B cell (primary cell): ENCODE data around the gene SNCAIP. TPM values are rescaled to one million over a fixed set of nuclear protein-coding genes. Genes with fewer than 3 reads are reported as not detected.

Experiments
- ATAC-seq: fragments of 200-7000 bp; cut with Tn5 transposase; one replicate; pipeline ENCODE4 v1.10.0; 2021; ENCODE audit warnings: low read depth, mild to moderate bottlenecking, moderate number of reproducible peaks, moderate library complexity
- CTCF ChIA-PET: fragments of 350-600 bp; sonication (Branson Sonifier 250); formaldehyde crosslinking; loops from one replicate; lab custom pipeline; 2021; ENCODE audit warnings: antibody characterized with exemption, inconsistent platforms; lab: Charles Lee
- POLR2A ChIA-PET: fragments of 350-600 bp; sonication (Branson Sonifier 250); formaldehyde crosslinking; loops from one replicate; lab custom pipeline; 2021; ENCODE audit warnings: antibody characterized with exemption; lab: Charles Lee
- DNase-seq: peaks from one replicate; pipeline ENCODE4 v3.0.0; 2013
- H2AFZ ChIP-seq: 2 replicates; pipeline ENCODE4 v1.6.1; 2012; ENCODE audit warnings: mild to moderate bottlenecking, low read depth, low read length; ENCODE audit not compliant: insufficient read depth, poor library complexity, severe bottlenecking
- H3K27ac ChIP-seq, 2 donors: 1 replicate in 1 of 2; 2 replicates in 1 of 2; pipeline ENCODE4 v1.5.1; 2012 to 2013; ENCODE audit warnings: low read length in 2 of 2, mild to moderate bottlenecking in 2 of 2, moderate library complexity in 1 of 2
- H3K27me3 ChIP-seq, 4 experiments: fragments of 200-600 bp in 1 of 4; sonication (generic) in 1 of 4; replicated peaks in 1 of 4; 1 replicate in 2 of 4; 2 replicates in 2 of 4; pipeline versions ENCODE4 v1.6.1 to v1.7.0; 2013 to 2016; ENCODE audit warnings: low read length in 3 of 4, mild to moderate bottlenecking in 2 of 4, mixed read lengths in 1 of 4, moderate library complexity in 1 of 4; ENCODE audit not compliant: insufficient read depth in 4 of 4, control insufficient read depth in 3 of 4; ENCODE audit errors: control extremely low read depth in 1 of 4
- H3K36me3 ChIP-seq, 2 experiments: replicated peaks in 1 of 2; 1 replicate in 1 of 2; 2 replicates in 1 of 2; pipeline versions ENCODE4 v1.6.1 to v1.7.1; 2013; ENCODE audit warnings: low read length in 1 of 2; ENCODE audit not compliant: insufficient read depth in 2 of 2, control insufficient read depth in 1 of 2; ENCODE audit errors: control extremely low read depth in 1 of 2, extremely low read depth in 1 of 2
- H3K4me1 ChIP-seq, 2 donors: fragments of 200-600 bp in 1 of 2; sonication (generic) in 1 of 2; 1 replicate in 1 of 2; 2 replicates in 1 of 2; pipeline versions ENCODE4 v1.5.1 to v1.6.1; 2013 to 2017; ENCODE audit warnings: low read length in 2 of 2; ENCODE audit not compliant: control insufficient read depth in 2 of 2, insufficient read depth in 2 of 2
- H3K4me2 ChIP-seq: replicated peaks from 2 replicates; pipeline ENCODE3; 2012; ENCODE audit warnings: mild to moderate bottlenecking, low read depth, low read length; ENCODE audit not compliant: poor library complexity, severe bottlenecking
- H3K4me3 ChIP-seq, 5 experiments: fragments of 200-600 bp in 1 of 5; sonication (generic) in 1 of 5; 1 replicate in 3 of 5; 2 replicates in 2 of 5; pipeline versions ENCODE4 v1.5.1 to v1.7.0; 2011 to 2016; ENCODE audit warnings: low read length in 4 of 5, mild to moderate bottlenecking in 4 of 5, low read depth in 2 of 5, control low read depth in 1 of 5, moderate library complexity in 1 of 5; ENCODE audit not compliant: insufficient read depth in 1 of 5; ENCODE audit errors: control extremely low read depth in 1 of 5, extremely low read depth in 1 of 5
- H3K79me2 ChIP-seq: fragments of 200-600 bp; sonication (generic); one replicate; pipeline ENCODE4 v1.6.0; 2016; ENCODE audit warnings: low read length; ENCODE audit not compliant: control insufficient read depth, insufficient read depth
- H3K9ac ChIP-seq: fragments of 200-600 bp; sonication (generic); 2 replicates; pipeline ENCODE4 v1.6.1; 2017; ENCODE audit warnings: mild to moderate bottlenecking, low read length, moderate library complexity
- H3K9me3 ChIP-seq, 3 donors: one replicate each; pipeline versions ENCODE4 v1.6.1 to v1.7.1; 2013; ENCODE audit warnings: low read length in 2 of 3; ENCODE audit not compliant: control insufficient read depth in 2 of 3, insufficient read depth in 1 of 3; ENCODE audit errors: control extremely low read depth in 1 of 3
- H4K20me1 ChIP-seq: 2 replicates; pipeline ENCODE4 v1.6.0; 2012; ENCODE audit warnings: mild to moderate bottlenecking, low read length; ENCODE audit not compliant: insufficient read depth, control insufficient read depth, poor library complexity, severe bottlenecking
- H3K27ac Mint-ChIP-seq: one replicate; pipeline ENCODE4 v1.8.0; 2021; ENCODE audit warnings: mixed read lengths
- H3K27me3 Mint-ChIP-seq: one replicate; pipeline ENCODE4 v1.8.0; 2021; ENCODE audit warnings: mixed read lengths
- H3K4me1 Mint-ChIP-seq: one replicate; pipeline ENCODE4 v1.8.0; 2021; ENCODE audit warnings: mixed read lengths
- H3K4me3 Mint-ChIP-seq: one replicate; pipeline ENCODE4 v1.8.0; 2021; ENCODE audit warnings: mixed read lengths
- H3K9me3 Mint-ChIP-seq: one replicate; pipeline ENCODE4 v1.8.0; 2022; ENCODE audit warnings: mixed read lengths; ENCODE audit not compliant: insufficient read depth
- CTCF ChIP-seq: fragments of 200-600 bp; IDR thresholded peaks from one replicate; pipeline ENCODE4 v1.8.0; 2022; ENCODE audit warnings: antibody characterized with exemption, mild to moderate bottlenecking
- EZH2 ChIP-seq: IDR thresholded peaks from 2 replicates; pipeline ENCODE4 v1.6.1; 2012; ENCODE audit warnings: borderline replicate concordance, low read depth, mild to moderate bottlenecking, moderate library complexity, low read length; ENCODE audit not compliant: insufficient read depth, poor library complexity, severe bottlenecking
- WGBS: methylation state at CpG from one replicate; pipeline ENCODE4 v1.1.5; 2013; ENCODE audit warnings: missing lambda C conversion rate; ENCODE audit not compliant: insufficient coverage; 5-methylcytosine and 5-hydroxymethylcytosine counted together
- intact Hi-C: fragments of 100-400 bp; cut with micrococcal nuclease; formaldehyde crosslinking; loops from one replicate; pipeline ENCODE4 v1.10.0; 2022
- polyA plus RNA-seq: library from polyadenylated mRNA; depleted of rRNA; stranded (reverse); fragments of >200 nt; gene quantifications from 2 replicates; pipeline ENCODE4 v1.2.3, GENCODE V29; 2012
- total RNA-seq, 2 donors: library from RNA; stranded (reverse); fragments of 120-200 nt in 1 of 2; gene quantifications; 1 replicate in 1 of 2; 2 replicates in 1 of 2; pipeline versions ENCODE4 v1.2.3 to v1.2.4, GENCODE V29; 2013 to 2022

Gene SNCAIP
- total and polyA plus RNA-seq, 2 donors (not counting 1 experiment from before 2014, with no cell fraction given) = not detected

DNA sequence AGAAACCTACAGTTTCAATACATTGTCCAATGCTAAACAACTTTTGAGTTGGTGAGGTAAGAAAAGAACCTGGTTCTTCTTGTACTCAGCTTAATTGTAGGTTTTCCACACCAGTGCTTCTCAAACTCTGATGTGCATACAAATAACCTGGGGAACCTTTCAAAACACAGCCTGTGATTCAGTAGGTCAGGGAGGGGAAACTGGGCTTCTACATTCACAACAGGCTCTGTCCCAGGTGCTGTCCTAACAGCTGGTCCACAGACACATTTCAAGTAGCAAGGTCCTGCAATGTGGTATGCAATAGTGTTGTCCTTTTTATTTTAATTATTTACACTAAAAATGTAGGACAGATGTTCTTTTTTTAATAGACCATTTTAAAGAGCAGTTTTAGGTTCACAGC, 47.4 kb upstream of the SNCAIP start:
- H3K27ac ChIP-seq = no peak overlapping the region
- no peaks in the 10 kb centered on the region for H3K36me3 ChIP-seq
- TF ChIP-seq EZH2 = no peak
- TF ChIP-seq CTCF = no peak
- H3K4me2 ChIP-seq = no peak overlapping the region
- H3K27ac Mint-ChIP-seq = no peak overlapping the region
- no peak overlapping the region for H3K4me3 ChIP-seq
- no peak overlapping the region for H3K4me3 Mint-ChIP-seq
- H3K79me2 ChIP-seq = no peaks in the 10 kb centered on the region
- H4K20me1 ChIP-seq = no peaks in the 10 kb centered on the region
- intact Hi-C loops = no loop called here
- H3K4me1 Mint-ChIP-seq = no peaks in the 10 kb centered on the region
- no peak overlapping the region for H2AFZ ChIP-seq
- no peak for DNase-seq
- peaks cover 23% of the 10 kb centered on the region for H3K27me3 Mint-ChIP-seq
- no peaks in the 10 kb centered on the region for H3K9me3 ChIP-seq
- POLR2A ChIA-PET = no interaction called here
- no peaks in the 10 kb centered on the region for H3K9me3 Mint-ChIP-seq
- no peak for ATAC-seq
- peaks cover 0 to 3% (median 0%) of the 10 kb centered on the region in 4 experiments for H3K27me3 ChIP-seq
- no peaks in the 10 kb centered on the region for H3K4me1 ChIP-seq
- no peak overlapping the region for H3K9ac ChIP-seq
- CTCF ChIA-PET = no interaction called here

- Histone ChIP-seq H3K4me1 (no peaks in the 10 kb centered on the region), H4K20me1 (no peaks in the 10 kb centered on the region), H3K4me2 (no peak overlapping the region), H3K9ac (no peak overlapping the region), H2AFZ (no peak overlapping the region), H3K36me3 (no peaks in the 10 kb centered on the region), H3K27me3 (peaks cover 0 to 3% (median 0%) of the 10 kb centered on the region in 4 experiments), H3K4me3 (no peak overlapping the region), H3K79me2 (no peaks in the 10 kb centered on the region), H3K27ac (no peak overlapping the region), H3K9me3 (no peaks in the 10 kb centered on the region)
- WGBS = 94% methylated on average over 6 of the region's 6 CpGs
- Mint-ChIP-seq H3K4me1 (no peaks in the 10 kb centered on the region), H3K27me3 (peaks cover 23% of the 10 kb centered on the region), H3K27ac (no peak overlapping the region), H3K4me3 (no peak overlapping the region), H3K9me3 (peaks cover 5% of the 10 kb centered on the region)
- DNase-seq = no peak
- ATAC-seq = no peak
- ChIA-PET CTCF (no interaction called here), POLR2A (no interaction called here)
- TF ChIP-seq EZH2 (no peak), CTCF (no peak)
- intact Hi-C loops = no loop called here
These were observed 44.9 kb upstream of the SNCAIP start for GRCh38 chr5:122267185-122267584.
